Activated CD8-positive, alpha-beta T cell treated with anti-CD3 and anti-CD28 coated beads, Interleukin-2, amount 10 ng/mL, durations not matched to agents 7 days and 5 days (primary cell): ENCODE measurements around the gene SLCO6A1. TPM values are rescaled to one million over a fixed set of nuclear protein-coding genes. Genes with fewer than 3 reads are reported as not detected.

Experiments used
- ATAC-seq: fragments of 150-1000 bp; cut with Tn5 transposase; one replicate; pipeline ENCODE4 v1.10.0; 2021; ENCODE audit warnings: moderate library complexity
- CTCF ChIA-PET: fragments of 350-600 bp; sonication (Branson Sonifier 250); formaldehyde crosslinking; loops from one replicate; lab custom pipeline; 2021; ENCODE audit warnings: antibody characterized with exemption; lab: Charles Lee
- POLR2A ChIA-PET: fragments of 350-600 bp; sonication (Branson Sonifier 250); formaldehyde crosslinking; loops from one replicate; lab custom pipeline; 2021; ENCODE audit warnings: antibody characterized with exemption; lab: Charles Lee
- DNase-seq: peaks from one replicate; pipeline ENCODE4 v3.0.0-alpha.2; 2020
- H3K27ac Mint-ChIP-seq: one replicate; pipeline ENCODE4 v1.8.0; 2021; ENCODE audit warnings: mild to moderate bottlenecking, mixed read lengths
- H3K27me3 Mint-ChIP-seq: one replicate; pipeline ENCODE4 v1.8.0; 2021; ENCODE audit warnings: low read depth, mixed read lengths
- H3K36me3 Mint-ChIP-seq: one replicate; pipeline ENCODE4 v1.8.0; 2021; ENCODE audit warnings: low read depth, mixed read lengths
- H3K4me1 Mint-ChIP-seq: one replicate; pipeline ENCODE4 v1.8.0; 2021; ENCODE audit warnings: low read depth, mixed read lengths
- H3K4me3 Mint-ChIP-seq: one replicate; pipeline ENCODE4 v1.8.0; 2021; ENCODE audit warnings: mild to moderate bottlenecking, mixed read lengths
- H3K9me3 Mint-ChIP-seq: one replicate; pipeline ENCODE4 v1.8.0; 2022; ENCODE audit warnings: mixed read lengths; ENCODE audit not compliant: insufficient read depth
- total RNA-seq, 2 experiments: library from RNA; stranded (reverse); gene quantifications; one replicate each; pipeline ENCODE4 v1.2.3, GENCODE V29; 2021

SLCO6A1 gene, protein sequence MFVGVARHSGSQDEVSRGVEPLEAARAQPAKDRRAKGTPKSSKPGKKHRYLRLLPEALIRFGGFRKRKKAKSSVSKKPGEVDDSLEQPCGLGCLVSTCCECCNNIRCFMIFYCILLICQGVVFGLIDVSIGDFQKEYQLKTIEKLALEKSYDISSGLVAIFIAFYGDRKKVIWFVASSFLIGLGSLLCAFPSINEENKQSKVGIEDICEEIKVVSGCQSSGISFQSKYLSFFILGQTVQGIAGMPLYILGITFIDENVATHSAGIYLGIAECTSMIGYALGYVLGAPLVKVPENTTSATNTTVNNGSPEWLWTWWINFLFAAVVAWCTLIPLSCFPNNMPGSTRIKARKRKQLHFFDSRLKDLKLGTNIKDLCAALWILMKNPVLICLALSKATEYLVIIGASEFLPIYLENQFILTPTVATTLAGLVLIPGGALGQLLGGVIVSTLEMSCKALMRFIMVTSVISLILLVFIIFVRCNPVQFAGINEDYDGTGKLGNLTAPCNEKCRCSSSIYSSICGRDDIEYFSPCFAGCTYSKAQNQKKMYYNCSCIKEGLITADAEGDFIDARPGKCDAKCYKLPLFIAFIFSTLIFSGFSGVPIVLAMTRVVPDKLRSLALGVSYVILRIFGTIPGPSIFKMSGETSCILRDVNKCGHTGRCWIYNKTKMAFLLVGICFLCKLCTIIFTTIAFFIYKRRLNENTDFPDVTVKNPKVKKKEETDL
- not detected for total RNA-seq

DNA sequence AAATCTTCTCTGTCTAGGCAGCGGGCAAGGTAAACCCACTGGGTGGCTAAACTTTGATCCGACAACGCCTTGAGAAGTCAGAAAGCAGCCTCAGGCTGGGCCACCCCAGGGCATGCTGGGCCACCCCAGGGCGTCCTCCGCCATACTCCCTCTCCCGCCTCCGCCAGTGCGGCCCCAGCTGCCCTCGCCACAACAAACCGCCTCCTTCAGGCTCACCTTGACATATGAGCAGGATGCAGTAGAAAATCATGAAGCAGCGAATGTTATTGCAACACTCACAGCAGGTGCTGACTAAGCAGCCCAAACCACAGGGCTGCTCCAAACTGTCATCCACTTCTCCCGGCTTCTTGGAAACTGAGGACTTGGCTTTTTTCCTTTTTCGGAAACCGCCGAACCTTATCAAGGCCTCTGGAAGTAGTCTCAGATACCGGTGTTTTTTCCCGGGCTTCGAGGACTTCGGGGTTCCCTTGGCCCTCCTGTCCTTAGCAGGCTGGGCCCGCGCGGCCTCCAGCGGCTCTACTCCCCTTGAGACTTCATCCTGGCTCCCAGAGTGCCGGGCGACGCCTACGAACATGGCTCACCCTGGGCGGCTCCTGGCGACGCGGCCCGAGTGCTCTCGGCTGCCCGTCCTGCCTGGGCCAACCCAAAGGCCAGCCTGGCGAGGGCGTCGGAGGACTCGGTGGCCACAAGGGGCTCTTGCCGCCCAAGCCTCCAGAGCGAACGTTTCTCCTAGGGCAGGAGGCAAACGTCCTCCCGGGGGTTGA, at the start of gene SLCO6A1:
TSS of gene SLCO6A1 (minus strand) at position 731 of the 764 bp plus-strand sequence. CDS start at position 574, 157 bp downstream.
- Mint-ChIP-seq H3K36me3 (no peaks in the 10 kb centered on the region), H3K27me3 (no peaks in the 10 kb centered on the region), H3K4me3 (no peak within 1 kb of the TSS), H3K9me3 (no peaks in the 10 kb centered on the region), H3K27ac (no peak within 1 kb of the TSS), H3K4me1 (no peaks in the 10 kb centered on the region)
- ATAC-seq = no peak
- CTCF ChIA-PET = no interaction called here
- DNase-seq = no peak
- POLR2A ChIA-PET = no interaction called here

DNA sequence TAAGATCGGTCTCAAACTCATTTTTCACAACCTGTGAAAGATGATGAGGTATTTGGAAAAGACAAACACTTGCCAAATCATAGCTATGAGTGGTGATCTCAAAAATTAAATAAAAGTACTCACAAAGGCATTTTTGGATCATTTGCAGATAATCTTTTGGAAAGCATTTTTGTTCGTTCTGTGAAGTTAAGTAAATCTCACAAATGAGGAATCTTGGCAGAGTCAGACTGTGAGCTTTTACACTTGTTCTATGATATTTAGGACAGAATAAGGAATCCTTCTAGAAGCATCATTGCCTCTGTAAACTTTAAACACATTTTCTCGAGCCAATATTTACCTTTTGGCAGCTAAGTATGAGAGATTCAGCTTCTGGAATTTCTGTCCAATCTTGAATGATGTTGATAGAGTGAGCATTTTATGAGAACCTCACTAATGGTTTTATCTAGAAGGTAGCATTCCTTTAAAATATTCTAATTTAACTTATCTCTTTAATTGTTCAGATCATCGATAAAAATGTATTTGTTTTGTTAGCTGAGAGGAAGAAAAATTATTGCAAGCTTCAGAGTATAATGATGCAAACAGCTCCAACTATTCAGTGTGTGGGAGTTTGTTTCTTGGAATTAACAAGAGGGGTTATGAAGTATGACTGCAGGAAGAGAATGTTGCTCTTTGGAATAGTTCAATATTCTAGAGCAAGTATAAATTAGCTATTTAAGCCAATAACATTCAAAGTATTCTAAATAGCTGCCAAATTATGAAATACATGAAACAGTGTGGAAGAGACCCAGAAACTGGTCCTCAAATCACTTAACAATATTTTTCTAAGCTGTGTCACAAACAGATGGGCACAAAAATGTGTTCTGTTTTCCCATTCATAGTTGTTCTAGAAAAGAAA, 48.6 kb upstream of the SLCO6A1 start:
- no peaks in the 10 kb centered on the region for H3K36me3 Mint-ChIP-seq
- H3K4me1 Mint-ChIP-seq = no peaks in the 10 kb centered on the region
- ChIA-PET CTCF (interaction anchor here (0.7 to 0.9 kb wide), 3 partner anchors 8 to 14 kb away, joined by 3 to 4 read pairs (median 3); no protein-coding TSS in a partner anchor), POLR2A (no interaction called here)
- H3K27me3 Mint-ChIP-seq = peaks cover 13% of the 10 kb centered on the region
- no peak for ATAC-seq
- DNase-seq = no peak
- no peak overlapping the region for H3K4me3 Mint-ChIP-seq
- no peaks in the 10 kb centered on the region for H3K9me3 Mint-ChIP-seq
- no peak overlapping the region for H3K27ac Mint-ChIP-seq

DNA sequence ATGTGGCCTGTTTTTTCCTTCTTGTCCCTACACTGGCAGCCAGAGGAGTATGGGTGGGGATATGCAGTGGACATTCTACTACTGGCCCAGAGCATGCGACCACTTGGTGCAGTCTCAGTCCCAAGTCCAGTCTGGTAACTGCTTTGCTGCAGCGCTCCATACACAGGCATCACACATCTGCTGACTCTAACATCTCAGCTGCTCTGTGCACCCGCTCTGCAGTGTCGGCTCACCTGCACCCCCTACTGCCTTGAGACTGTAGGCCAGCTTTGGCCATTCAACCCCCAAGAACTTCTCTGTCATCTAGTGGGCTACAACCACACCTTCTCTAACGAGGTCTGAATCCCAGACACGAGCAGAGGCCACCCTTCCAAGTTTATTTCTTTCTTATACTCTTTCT, 46.4 kb upstream of the SLCO6A1 start:
- no peak for ATAC-seq
- Mint-ChIP-seq H3K9me3 (no peaks in the 10 kb centered on the region), H3K4me3 (no peak overlapping the region), H3K27me3 (peaks cover 13% of the 10 kb centered on the region), H3K4me1 (no peaks in the 10 kb centered on the region), H3K36me3 (no peaks in the 10 kb centered on the region), H3K27ac (no peak overlapping the region)
- DNase-seq = no peak
- CTCF ChIA-PET = no interaction called here
- POLR2A ChIA-PET = no interaction called here

DNA sequence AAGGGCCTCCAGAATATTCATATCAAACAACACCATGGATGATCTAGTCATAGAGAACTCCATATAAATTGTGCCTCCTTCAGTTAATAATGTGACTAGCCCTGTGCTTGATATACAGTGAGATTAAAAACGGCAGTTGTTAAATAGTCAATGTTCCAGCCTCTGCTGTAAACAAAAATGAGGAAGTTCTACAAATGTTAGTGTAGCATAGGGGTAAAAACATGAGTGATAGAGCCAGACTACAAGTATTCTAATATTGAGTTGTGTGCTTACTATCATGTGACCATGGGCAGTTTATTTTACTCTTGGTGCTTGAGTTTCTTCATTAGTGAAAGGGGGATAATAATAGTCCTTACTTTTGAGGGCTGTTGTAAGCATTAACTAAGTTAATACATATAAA, 43.3 kb upstream of the SLCO6A1 start:
- Mint-ChIP-seq H3K36me3 (no peaks in the 10 kb centered on the region), H3K27me3 (peaks cover 22% of the 10 kb centered on the region), H3K4me1 (no peaks in the 10 kb centered on the region), H3K4me3 (no peak overlapping the region), H3K27ac (no peak overlapping the region), H3K9me3 (no peaks in the 10 kb centered on the region)
- POLR2A ChIA-PET = no interaction called here
- ATAC-seq (no peak), DNase-seq (no peak)
- CTCF ChIA-PET = interaction anchor here (0.6 kb wide), 1 partner anchor 1579 kb away, joined by 3 read pairs; no protein-coding TSS in a partner anchor

DNA sequence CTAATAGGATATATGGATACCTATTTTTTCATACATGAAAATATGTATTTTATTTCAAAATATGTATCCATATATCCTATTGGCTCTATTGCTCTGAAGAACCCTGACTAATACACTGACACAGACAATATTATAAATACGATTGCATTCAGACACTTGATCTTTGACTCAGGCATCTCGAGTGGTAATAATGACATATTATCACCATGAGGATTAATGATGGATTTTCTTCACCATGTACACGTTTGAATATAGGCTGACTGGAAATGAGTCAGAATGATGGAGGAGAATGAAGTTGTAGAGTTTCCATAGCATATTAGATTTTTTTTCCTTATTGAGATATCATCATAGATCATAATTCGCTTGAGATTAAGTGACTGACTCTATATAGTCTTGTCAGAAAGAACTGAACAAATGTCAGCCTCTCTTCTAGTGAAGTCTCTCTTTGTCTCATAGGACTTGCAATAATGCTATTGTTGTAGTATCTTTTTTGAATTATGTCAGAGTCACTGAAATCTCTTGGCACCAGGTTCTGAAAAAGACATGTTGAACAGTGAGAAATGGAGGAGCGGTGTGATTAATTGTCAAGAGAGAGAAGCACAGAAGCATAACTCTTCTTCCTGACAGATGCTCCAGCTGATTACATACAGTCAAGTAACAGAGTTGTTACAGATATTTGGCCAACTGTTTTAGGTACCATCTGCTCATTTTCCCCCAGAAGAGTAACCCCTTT, 41.4 kb upstream of the SLCO6A1 start:
- no peaks in the 10 kb centered on the region for H3K36me3 Mint-ChIP-seq
- no peak overlapping the region for H3K27ac Mint-ChIP-seq
- CTCF ChIA-PET = no interaction called here
- no peak overlapping the region for H3K4me3 Mint-ChIP-seq
- POLR2A ChIA-PET = no interaction called here
- no peaks in the 10 kb centered on the region for H3K9me3 Mint-ChIP-seq
- ATAC-seq (no peak), DNase-seq (no peak)
- H3K4me1 Mint-ChIP-seq = no peaks in the 10 kb centered on the region
- H3K27me3 Mint-ChIP-seq = peaks cover 23% of the 10 kb centered on the region

DNA sequence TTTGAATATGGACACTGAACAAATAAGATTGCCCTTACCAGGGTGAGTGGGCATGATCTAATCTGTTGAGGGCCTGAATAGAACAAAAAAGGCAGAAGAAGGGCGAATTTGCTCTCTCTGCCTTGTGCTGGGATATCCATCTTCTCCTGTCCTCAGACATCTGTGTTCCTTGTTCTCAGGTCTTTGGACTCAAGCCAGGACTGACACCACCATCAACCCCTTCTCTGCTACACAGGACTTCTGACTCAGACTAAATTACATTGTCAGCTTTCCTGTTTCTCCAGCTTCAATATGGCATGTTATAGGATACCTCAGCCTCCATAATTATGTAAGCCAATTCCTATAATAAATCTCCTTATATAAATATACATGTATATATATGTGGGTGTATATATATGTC, 40.8 kb upstream of the SLCO6A1 start:
- Mint-ChIP-seq H3K4me3 (no peak overlapping the region), H3K4me1 (no peaks in the 10 kb centered on the region), H3K27me3 (peaks cover 17% of the 10 kb centered on the region), H3K9me3 (no peaks in the 10 kb centered on the region), H3K27ac (no peak overlapping the region), H3K36me3 (no peaks in the 10 kb centered on the region)
- ChIA-PET POLR2A (no interaction called here), CTCF (interaction anchor here (0.6 kb wide), 1 partner anchor 8 kb away, joined by 3 read pairs; no protein-coding TSS in a partner anchor)
- ATAC-seq (no peak), DNase-seq (no peak)

DNA sequence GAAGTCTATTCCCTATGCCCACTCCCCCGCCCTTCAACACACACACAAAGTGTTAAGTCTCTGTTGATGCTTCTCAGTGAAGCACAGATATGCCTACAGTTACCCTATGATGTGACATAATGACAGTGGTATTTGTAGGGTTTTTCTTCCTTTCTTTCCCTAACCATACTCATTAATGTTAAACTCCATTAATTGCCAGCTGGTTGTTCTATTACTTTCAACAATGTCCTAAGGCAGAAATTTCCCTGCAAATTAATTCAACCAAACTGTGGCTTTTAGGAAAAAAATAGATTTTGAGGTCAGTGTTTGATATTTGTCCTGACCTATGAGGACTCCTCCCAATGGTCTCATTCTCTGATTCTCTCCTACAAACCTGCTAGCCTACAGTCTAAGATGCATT, 38.2 kb upstream of the SLCO6A1 start:
- CTCF ChIA-PET = interaction anchor here (0.8 to 1.5 kb wide), 4 partner anchors 10 to 687 kb away, joined by 3 to 4 read pairs (median 3); no protein-coding TSS in a partner anchor
- peaks cover 12% of the 10 kb centered on the region for H3K27me3 Mint-ChIP-seq
- DNase-seq (no peak), ATAC-seq (no peak)
- POLR2A ChIA-PET = no interaction called here
- no peaks in the 10 kb centered on the region for H3K4me1 Mint-ChIP-seq
- no peaks in the 10 kb centered on the region for H3K9me3 Mint-ChIP-seq
- H3K36me3 Mint-ChIP-seq = no peaks in the 10 kb centered on the region
- no peak overlapping the region for H3K27ac Mint-ChIP-seq
- no peak overlapping the region for H3K4me3 Mint-ChIP-seq

DNA sequence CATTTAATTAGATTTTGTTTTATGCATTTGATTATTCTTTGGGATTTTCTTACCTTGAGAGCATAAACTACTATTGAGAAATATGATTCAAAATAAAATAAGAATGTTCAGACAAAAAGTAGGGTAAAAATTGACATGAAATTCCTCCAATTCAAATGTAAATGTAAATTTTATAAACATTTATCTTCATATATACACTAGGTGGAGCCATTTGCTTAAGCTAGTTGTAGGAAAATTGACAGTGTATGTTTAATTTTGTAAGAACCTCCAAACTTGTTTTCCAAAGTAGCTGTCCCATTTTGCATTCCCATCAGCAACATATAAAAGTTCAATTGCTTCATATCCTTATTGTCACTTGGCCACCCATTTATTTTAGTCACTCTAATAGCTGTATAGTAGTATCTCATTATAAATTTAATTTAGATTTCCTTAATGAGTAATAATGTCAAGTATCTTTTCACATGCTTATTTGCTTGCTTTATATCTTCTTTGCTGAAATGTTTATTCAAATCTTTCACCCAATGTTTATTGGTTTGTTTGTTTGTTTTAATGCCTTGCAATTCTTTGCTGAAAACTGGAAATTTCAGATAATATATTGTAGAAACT, 37.6 kb upstream of the SLCO6A1 start:
- ATAC-seq = no peak
- Mint-ChIP-seq H3K4me3 (no peak overlapping the region), H3K4me1 (no peaks in the 10 kb centered on the region), H3K36me3 (no peaks in the 10 kb centered on the region), H3K27me3 (peaks cover 12% of the 10 kb centered on the region), H3K27ac (no peak overlapping the region), H3K9me3 (no peaks in the 10 kb centered on the region)
- POLR2A ChIA-PET = no interaction called here
- no peak for DNase-seq
- CTCF ChIA-PET = interaction anchor here (0.7 to 1.1 kb wide), 2 partner anchors 687 to 689 kb away, joined by 3 to 5 read pairs; no protein-coding TSS in a partner anchor

DNA sequence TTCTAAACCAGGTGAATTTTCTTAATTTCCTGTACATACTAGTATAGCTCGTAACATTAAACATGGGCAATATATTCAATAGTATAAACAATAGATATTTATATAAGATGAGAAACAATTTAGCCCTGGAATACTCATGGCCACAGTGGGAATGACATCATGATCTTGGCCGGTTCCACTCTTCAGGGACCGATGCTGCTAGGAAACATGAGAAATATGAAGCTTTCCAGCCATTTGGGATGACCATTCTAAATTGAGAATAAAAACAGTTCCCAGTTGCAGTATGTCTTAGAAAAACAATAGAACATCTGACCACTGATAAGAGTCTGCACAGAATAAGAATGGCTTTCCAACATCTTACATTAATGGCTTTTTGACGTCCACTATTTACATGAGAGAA, 33.3 kb upstream of the SLCO6A1 start:
- DNase-seq (no peak), ATAC-seq (no peak)
- POLR2A ChIA-PET = no interaction called here
- no peaks in the 10 kb centered on the region for H3K4me1 Mint-ChIP-seq
- H3K27ac Mint-ChIP-seq = no peak overlapping the region
- H3K27me3 Mint-ChIP-seq = peaks cover 12% of the 10 kb centered on the region
- CTCF ChIA-PET = no interaction called here
- H3K9me3 Mint-ChIP-seq = no peaks in the 10 kb centered on the region
- no peak overlapping the region for H3K4me3 Mint-ChIP-seq
- no peaks in the 10 kb centered on the region for H3K36me3 Mint-ChIP-seq

DNA sequence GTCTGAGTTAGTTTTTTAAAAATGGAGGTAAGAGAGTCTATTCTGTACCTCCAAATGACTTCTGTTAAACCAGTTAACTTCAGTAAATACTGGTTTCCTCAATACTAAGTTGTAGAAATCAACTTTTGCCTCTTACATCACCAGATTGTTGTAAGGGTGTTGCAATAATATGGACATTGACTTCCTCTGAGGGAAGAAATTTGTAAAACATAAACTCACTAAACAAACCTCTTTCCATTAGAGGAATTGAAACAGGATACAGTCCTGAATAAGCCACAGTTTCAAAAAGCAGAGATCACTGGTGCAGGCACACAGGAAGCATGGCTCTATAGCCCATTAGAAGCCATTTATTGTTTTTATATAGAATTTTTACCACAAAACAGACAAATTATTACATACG, 32.7 kb upstream of the SLCO6A1 start:
- no peaks in the 10 kb centered on the region for H3K36me3 Mint-ChIP-seq
- peaks cover 9% of the 10 kb centered on the region for H3K27me3 Mint-ChIP-seq
- no peak overlapping the region for H3K27ac Mint-ChIP-seq
- DNase-seq (no peak), ATAC-seq (no peak)
- H3K9me3 Mint-ChIP-seq = no peaks in the 10 kb centered on the region
- no peak overlapping the region for H3K4me3 Mint-ChIP-seq
- no peaks in the 10 kb centered on the region for H3K4me1 Mint-ChIP-seq
- ChIA-PET CTCF (no interaction called here), POLR2A (no interaction called here)
